ENCODE results near the gene OR6B3.

GRCh38 chr2:240069829-240070228, 16.5 kb upstream of the OR6B3 start:
- TF ChIP-seq CTCF (IDR thresholded peaks at IDR 0.05; ENCODE audit: insufficient read depth, low read length, poor library complexity, severe bottlenecking): no peak
- TF ChIP-seq EZH2phosphoT487 (conservative IDR thresholded peaks at IDR 0.05; ENCODE audit: low read length): no peak

Measured in SU-DHL-6 (cell line).